T-cell (primary cell): ENCODE results near the gene KCND2. TPM values are rescaled to one million over a fixed set of nuclear protein-coding genes. Genes with fewer than 3 reads are reported as not detected.

Experiments
- ATAC-seq, 4 experiments: fragments of 200-7000 bp in 3 of 4; fragments of 150-1000 bp in 1 of 4; cut with Tn5 transposase; replicated peaks in 1 of 4; 1 replicate in 3 of 4; 2 replicates in 1 of 4; pipeline ENCODE4 v1.10.0; 2021; ENCODE audit warnings: moderate library complexity in 3 of 4, mild to moderate bottlenecking in 2 of 4, moderate number of reproducible peaks in 1 of 4
- CTCF ChIA-PET, 2 donors: fragments of 300-600 bp; sonication (Branson Sonifier 250); formaldehyde crosslinking; loops; one replicate each; lab custom pipeline; 2022; ENCODE audit warnings: antibody characterized with exemption in 2 of 2; lab: Charles Lee
- POLR2A ChIA-PET, 2 donors: fragments of 300-600 bp; sonication (Branson Sonifier 250); formaldehyde crosslinking; loops; one replicate each; lab custom pipeline; 2022; ENCODE audit warnings: antibody characterized with exemption in 2 of 2; lab: Charles Lee
- DNase-seq, 35 experiments: peaks; one replicate each; pipeline versions ENCODE4 v3.0.0 to v3.0.0-alpha.2; 2013 to 2023
- H3K27ac ChIP-seq: one replicate; pipeline ENCODE4 v1.5.1; 2013; ENCODE audit warnings: low read length
- H3K27me3 ChIP-seq, 2 experiments: replicated peaks in 1 of 2; 1 replicate in 1 of 2; 2 replicates in 1 of 2; pipeline versions ENCODE4 v1.6.1 to v1.7.0; 2013; ENCODE audit warnings: low read length in 1 of 2, mixed read lengths in 1 of 2; ENCODE audit not compliant: control insufficient read depth in 2 of 2, insufficient read depth in 2 of 2; ENCODE audit errors: extremely low read depth in 1 of 2
- H3K36me3 ChIP-seq, 2 donors: 1 replicate in 1 of 2; 2 replicates in 1 of 2; pipeline versions ENCODE4 v1.6.1 to v1.7.0; 2013; ENCODE audit warnings: low read length in 1 of 2; ENCODE audit not compliant: control insufficient read depth in 2 of 2, insufficient read depth in 1 of 2; ENCODE audit errors: extremely low read depth in 1 of 2
- H3K4me1 ChIP-seq, 2 experiments: 1 replicate in 1 of 2; 2 replicates in 1 of 2; pipeline versions ENCODE4 v1.6.1 to v1.7.0; 2013; ENCODE audit warnings: low read length in 2 of 2, mixed read lengths in 1 of 2; ENCODE audit not compliant: insufficient read depth in 2 of 2, control insufficient read depth in 1 of 2; ENCODE audit errors: extremely low read depth in 1 of 2
- H3K4me3 ChIP-seq, 2 donors: 1 replicate in 1 of 2; 2 replicates in 1 of 2; pipeline versions ENCODE4 v1.5.1 to v1.7.0; 2013; ENCODE audit warnings: mild to moderate bottlenecking in 2 of 2, low read length in 1 of 2, moderate library complexity in 1 of 2; ENCODE audit not compliant: control insufficient read depth in 1 of 2; ENCODE audit errors: extremely low read depth in 1 of 2
- H3K9me3 ChIP-seq: 2 replicates; pipeline ENCODE4 v1.7.0; 2013
- H3K27ac Mint-ChIP-seq, 2 donors: one replicate each; pipeline ENCODE4 v1.8.0; 2020 to 2021; ENCODE audit warnings: mild to moderate bottlenecking in 2 of 2, mixed read lengths in 2 of 2
- H3K27me3 Mint-ChIP-seq, 2 donors: one replicate each; pipeline ENCODE4 v1.8.0; 2021 to 2022; ENCODE audit warnings: mixed read lengths in 2 of 2
- H3K36me3 Mint-ChIP-seq: one replicate; pipeline ENCODE4 v1.8.0; 2021; ENCODE audit warnings: mixed read lengths
- H3K4me1 Mint-ChIP-seq, 3 donors: one replicate each; pipeline ENCODE4 v1.8.0; 2020 to 2022; ENCODE audit warnings: mixed read lengths in 3 of 3, mild to moderate bottlenecking in 1 of 3
- H3K4me3 Mint-ChIP-seq, 3 donors: one replicate each; pipeline ENCODE4 v1.8.0; 2020 to 2022; ENCODE audit warnings: mild to moderate bottlenecking in 3 of 3, mixed read lengths in 3 of 3, moderate library complexity in 3 of 3
- H3K9me3 Mint-ChIP-seq, 3 donors: one replicate each; pipeline ENCODE4 v1.8.0; 2020 to 2022; ENCODE audit warnings: mixed read lengths in 3 of 3
- WGBS: methylation state at CpG from one replicate; pipeline ENCODE4 v1.1.5; 2013; ENCODE audit warnings: missing lambda C conversion rate; ENCODE audit not compliant: insufficient coverage; 5-methylcytosine and 5-hydroxymethylcytosine counted together
- total RNA-seq, 35 experiments: library from RNA in 6 of 35; stranded (reverse) in 6 of 35; fragments of 120-200 nt in 1 of 35; gene quantifications; one replicate each; pipeline versions ENCODE4 v1.2.1 to v1.2.4 and lab custom pipeline; 2013 to 2026

KCND2 gene
- total RNA-seq, 5 donors from 2014 or later (not counting 1 experiment from before 2014, with no cell fraction given) = not detected

- CTCF ChIA-PET = no interaction called here
- 18% methylated on average over 1 of the region's 2 CpGs for WGBS
These were observed 443.3 kb downstream of the KCND2 start for GRCh38 chr7:120716307-120716706.

GRCh38 chr7:120717166-120717565 lies 444.2 kb downstream of the KCND2 start:
- H3K27me3 ChIP-seq = no peaks in the 10 kb centered on the region
- Mint-ChIP-seq H3K4me1 (no peaks in the 10 kb centered on the region), H3K36me3 (no peaks in the 10 kb centered on the region), H3K9me3 (no peaks in the 10 kb centered on the region), H3K4me3 (no peak overlapping the region), H3K27me3 (peaks cover 0 to 3% of the 10 kb centered on the region in 2 donors), H3K27ac (no peak overlapping the region)
- no peak for DNase-seq
- CTCF ChIA-PET = no interaction called here
- H3K4me1 ChIP-seq = no peaks in the 10 kb centered on the region
- H3K9me3 ChIP-seq = no peaks in the 10 kb centered on the region
- no peak overlapping the region for H3K4me3 ChIP-seq
- no peaks in the 10 kb centered on the region for H3K36me3 ChIP-seq
- POLR2A ChIA-PET = no interaction called here
- no peak for ATAC-seq
- 67% methylated on average over 1 of the region's 4 CpGs for WGBS
- no peak overlapping the region for H3K27ac ChIP-seq

More at GRCh38 chr7:120716307-120716706, 443.3 kb downstream of the KCND2 start:
- H3K27ac ChIP-seq = no peak overlapping the region
- H3K4me3 ChIP-seq = no peak overlapping the region
- Mint-ChIP-seq H3K27ac (no peak overlapping the region), H3K9me3 (no peaks in the 10 kb centered on the region), H3K27me3 (peaks cover 0 to 3% of the 10 kb centered on the region in 2 donors), H3K36me3 (no peaks in the 10 kb centered on the region), H3K4me3 (no peak overlapping the region), H3K4me1 (no peaks in the 10 kb centered on the region)
- H3K27me3 ChIP-seq = no peaks in the 10 kb centered on the region
- DNase-seq (no peak), ATAC-seq (no peak)
- no peaks in the 10 kb centered on the region for H3K36me3 ChIP-seq
- H3K4me1 ChIP-seq = no peaks in the 10 kb centered on the region
- POLR2A ChIA-PET = no interaction called here
- H3K9me3 ChIP-seq = no peaks in the 10 kb centered on the region

GRCh38 chr7:120718361-120718760 lies 445.4 kb downstream of the KCND2 start:
- POLR2A ChIA-PET = no interaction called here
- H3K9me3 ChIP-seq = no peaks in the 10 kb centered on the region
- Mint-ChIP-seq H3K4me3 (no peak overlapping the region), H3K27me3 (peaks cover 0 to 3% of the 10 kb centered on the region in 2 donors), H3K27ac (no peak overlapping the region), H3K36me3 (no peaks in the 10 kb centered on the region), H3K9me3 (no peaks in the 10 kb centered on the region), H3K4me1 (no peaks in the 10 kb centered on the region)
- DNase-seq (no peak), ATAC-seq (no peak)
- H3K27me3 ChIP-seq = no peaks in the 10 kb centered on the region
- H3K36me3 ChIP-seq = no peaks in the 10 kb centered on the region
- no CpG with 5 or more reads among the region's 2 CpGs for WGBS
- H3K27ac ChIP-seq = no peak overlapping the region
- CTCF ChIA-PET = no interaction called here
- no peaks in the 10 kb centered on the region for H3K4me1 ChIP-seq
- H3K4me3 ChIP-seq = no peak overlapping the region

- Mint-ChIP-seq H3K9me3 (no peaks in the 10 kb centered on the region), H3K27me3 (peaks cover 0 to 3% of the 10 kb centered on the region in 2 donors), H3K27ac (no peak overlapping the region), H3K36me3 (no peaks in the 10 kb centered on the region), H3K4me1 (no peaks in the 10 kb centered on the region), H3K4me3 (no peak overlapping the region)
- ChIA-PET CTCF (no interaction called here), POLR2A (no interaction called here)
- H3K4me1 ChIP-seq = no peaks in the 10 kb centered on the region
- no peak overlapping the region for H3K27ac ChIP-seq
- DNase-seq (no peak), ATAC-seq (no peak)
- H3K4me3 ChIP-seq = no peak overlapping the region
- no peaks in the 10 kb centered on the region for H3K27me3 ChIP-seq
- H3K9me3 ChIP-seq = no peaks in the 10 kb centered on the region
- no peaks in the 10 kb centered on the region for H3K36me3 ChIP-seq
- 73% methylated on average over 1 of the region's 2 CpGs for WGBS
These were observed 447.3 kb downstream of the KCND2 start for GRCh38 chr7:120720317-120720716.

- H3K36me3 ChIP-seq = no peaks in the 10 kb centered on the region
- ATAC-seq (no peak), DNase-seq (no peak)
- no peaks in the 10 kb centered on the region for H3K36me3 Mint-ChIP-seq
- no peaks in the 10 kb centered on the region for H3K9me3 Mint-ChIP-seq
- CTCF ChIA-PET = no interaction called here
- no peak overlapping the region for H3K27ac Mint-ChIP-seq
- POLR2A ChIA-PET = no interaction called here
- H3K4me3 Mint-ChIP-seq = no peak overlapping the region
- H3K27me3 ChIP-seq = no peaks in the 10 kb centered on the region
- no CpG with 5 or more reads among the region's 1 CpG for WGBS
- H3K9me3 ChIP-seq = no peaks in the 10 kb centered on the region
- no peaks in the 10 kb centered on the region for H3K4me1 ChIP-seq
- H3K27ac ChIP-seq = no peak overlapping the region
- peaks cover 0 to 1% of the 10 kb centered on the region in 2 donors for H3K27me3 Mint-ChIP-seq
- H3K4me1 Mint-ChIP-seq = no peaks in the 10 kb centered on the region
- H3K4me3 ChIP-seq = no peak overlapping the region
These were observed 450.8 kb downstream of the KCND2 start for GRCh38 chr7:120723465-120724385.

GRCh38 chr7:120724448-120724847 lies 451.5 kb downstream of the KCND2 start:
- ATAC-seq = no peak
- H3K27me3 ChIP-seq = no peaks in the 10 kb centered on the region
- H3K27me3 Mint-ChIP-seq = peaks cover 0 to 1% of the 10 kb centered on the region in 2 donors
- H3K9me3 Mint-ChIP-seq = no peaks in the 10 kb centered on the region
- CTCF ChIA-PET = interaction anchor here in 1 of 2 donors (0.6 kb wide), 2 partner anchors 393 to 407 kb away, joined by 6 to 7 read pairs; no protein-coding TSS in a partner anchor
- POLR2A ChIA-PET = no interaction called here
- no peak overlapping the region for H3K4me3 ChIP-seq
- no peaks in the 10 kb centered on the region for H3K36me3 ChIP-seq
- no peaks in the 10 kb centered on the region for H3K36me3 Mint-ChIP-seq
- no peaks in the 10 kb centered on the region for H3K4me1 Mint-ChIP-seq
- H3K4me3 Mint-ChIP-seq = no peak overlapping the region
- no peaks in the 10 kb centered on the region for H3K9me3 ChIP-seq
- no peak for DNase-seq
- WGBS = 67% methylated on average over 1 of the region's 2 CpGs
- H3K4me1 ChIP-seq = no peaks in the 10 kb centered on the region
- no peak overlapping the region for H3K27ac ChIP-seq
- H3K27ac Mint-ChIP-seq = no peak overlapping the region
